CD4-positive, alpha-beta T cell treated with Interleukin-4 for 4 hours (primary cell): ENCODE data around the gene TMEM270.

ENCODE experiments used
- DNase-seq: peaks from one replicate; pipeline ENCODE4 v3.0.0-alpha.2; 2020

TMEM270 gene

GRCh38 chr7:73909051-73909941 is 48.3 kb downstream of the TMEM270 start:
- DNase-seq, result no peak

- no peak for DNase-seq
Observed at GRCh38 chr7:73909996-73910395, 49.0 kb downstream of the TMEM270 start.

GRCh38 chr7:73912223-73912622 is 51.3 kb downstream of the TMEM270 start:
- DNase-seq, result no peak
